ENCODE results near the gene FAM163B. TPM values are rescaled to one million over a fixed set of nuclear protein-coding genes. Genes with fewer than 3 reads are reported as not detected.

FAM163B gene
- total RNA-seq (2.0 TPM), polyA plus RNA-seq (0.27 TPM)
- long read RNA-seq, donor 1: 0 reads
- long read RNA-seq, donor 2: 0 reads
- long read RNA-seq, donor 3, partial matches to known transcripts: 0 of 2 reads
- long read RNA-seq, donor 3, other reads (novel, unspliced or antisense): 0 of 2 reads
- long read RNA-seq, donor 4: 0 reads
- long read RNA-seq, donor 5: 0 reads
- long read RNA-seq, donor 6: 0 reads
- long read RNA-seq, donor 7: 0 reads
- long read RNA-seq, donor 8: 0 reads
- long read RNA-seq, donor 9: 0 reads
- long read RNA-seq, donor 10: 0 reads

GRCh38 chr9:133609311-133610098 is at the start of gene FAM163B:
Gene FAM163B (minus strand): TSS chr9:133609389. CDS start chr9:133580223, 29,166 bp downstream.
- peaks cover 40 to 94% of the 10 kb centered on the region in 2 donors for H3K27me3 ChIP-seq (ENCODE audit: control insufficient read depth in 2 of 2, insufficient read depth in 1 of 2, low read length in 1 of 2)
- no peaks in the 10 kb centered on the region for H3K9me3 ChIP-seq (ENCODE audit: control insufficient read depth in 2 of 2, insufficient read depth in 1 of 2, low read length in 1 of 2)
- H3K27ac ChIP-seq (ENCODE audit: low read depth in 1 of 2, low read length in 1 of 2): no peak within 1 kb of the TSS
- peak within 1 kb of the TSS in 1 of 2 donors; percentile 13 for H3K4me3 ChIP-seq (ENCODE audit: low read length in 2 of 2)
- no peaks in the 10 kb centered on the region for H3K36me3 ChIP-seq (ENCODE audit: control insufficient read depth in 2 of 2, insufficient read depth in 2 of 2, low read length in 1 of 2)
- peak in 7 of 9 donors; percentile 42 to 83 (median 67) for DNase-seq (ENCODE audit: low read depth in 6 of 9, low spot score in 9 of 9)
- H3K4me1 ChIP-seq (ENCODE audit: control insufficient read depth in 2 of 2, insufficient read depth in 2 of 2, low read length in 2 of 2): peaks cover 3 to 25% of the 10 kb centered on the region in 2 donors
- WGBS: 12% methylated on average over 61 of the region's 61 CpGs

GRCh38 chr9:133657120-133657661 is 48.0 kb upstream of the FAM163B start:
- peaks cover 37 to 87% of the 10 kb centered on the region in 2 donors for H3K27me3 ChIP-seq (ENCODE audit: control insufficient read depth in 2 of 2, insufficient read depth in 1 of 2, low read length in 1 of 2)
- H3K4me1 ChIP-seq (ENCODE audit: control insufficient read depth in 2 of 2, insufficient read depth in 2 of 2, low read length in 2 of 2): peaks cover 5 to 57% of the 10 kb centered on the region in 2 donors
- H3K4me3 ChIP-seq (ENCODE audit: low read length in 2 of 2): peak overlapping the region in 1 of 2 donors; percentile 8
- no peaks in the 10 kb centered on the region for H3K36me3 ChIP-seq (ENCODE audit: control insufficient read depth in 2 of 2, insufficient read depth in 2 of 2, low read length in 1 of 2)
- peaks cover 1 to 10% of the 10 kb centered on the region in 2 donors for H3K9me3 ChIP-seq (ENCODE audit: control insufficient read depth in 2 of 2, insufficient read depth in 1 of 2, low read length in 1 of 2)
- H3K27ac ChIP-seq (ENCODE audit: low read depth in 1 of 2, low read length in 1 of 2): no peak overlapping the region
- WGBS: 85% methylated on average over 13 of the region's 13 CpGs
- DNase-seq (ENCODE audit: low read depth in 6 of 9, low spot score in 9 of 9): peak in 2 of 9 donors; percentile 37 to 64

GRCh38 chr9:133656211-133657119 is 47.3 kb upstream of the FAM163B start:
- peak overlapping the region in 1 of 2 donors; percentile 8 for H3K4me3 ChIP-seq (ENCODE audit: low read length in 2 of 2)
- peak in 4 of 9 donors; percentile 28 to 67 (median 39) for DNase-seq (ENCODE audit: low read depth in 6 of 9, low spot score in 9 of 9)
- peaks cover 5 to 56% of the 10 kb centered on the region in 2 donors for H3K4me1 ChIP-seq (ENCODE audit: control insufficient read depth in 2 of 2, insufficient read depth in 2 of 2, low read length in 2 of 2)
- H3K9me3 ChIP-seq (ENCODE audit: control insufficient read depth in 2 of 2, insufficient read depth in 1 of 2, low read length in 1 of 2): peaks cover 1 to 10% of the 10 kb centered on the region in 2 donors
- WGBS: 70% methylated on average over 36 of the region's 36 CpGs
- peak overlapping the region; percentile 26 to 71 for H3K27ac ChIP-seq (ENCODE audit: low read depth in 1 of 2, low read length in 1 of 2)
- H3K27me3 ChIP-seq (ENCODE audit: control insufficient read depth in 2 of 2, insufficient read depth in 1 of 2, low read length in 1 of 2): peaks cover 37 to 86% of the 10 kb centered on the region in 2 donors
- H3K36me3 ChIP-seq (ENCODE audit: control insufficient read depth in 2 of 2, insufficient read depth in 2 of 2, low read length in 1 of 2): no peaks in the 10 kb centered on the region

- peaks cover 5 to 56% of the 10 kb centered on the region in 2 donors for H3K4me1 ChIP-seq (ENCODE audit: control insufficient read depth in 2 of 2, insufficient read depth in 2 of 2, low read length in 2 of 2)
- peaks cover 1 to 10% of the 10 kb centered on the region in 2 donors for H3K9me3 ChIP-seq (ENCODE audit: control insufficient read depth in 2 of 2, insufficient read depth in 1 of 2, low read length in 1 of 2)
- no peaks in the 10 kb centered on the region for H3K36me3 ChIP-seq (ENCODE audit: control insufficient read depth in 2 of 2, insufficient read depth in 2 of 2, low read length in 1 of 2)
- 72% methylated on average over 14 of the region's 14 CpGs for WGBS
- peaks cover 37 to 92% of the 10 kb centered on the region in 2 donors for H3K27me3 ChIP-seq (ENCODE audit: control insufficient read depth in 2 of 2, insufficient read depth in 1 of 2, low read length in 1 of 2)
- no peak overlapping the region for H3K4me3 ChIP-seq (ENCODE audit: low read length in 2 of 2)
- no peak for DNase-seq (ENCODE audit: low read depth in 6 of 9, low spot score in 9 of 9)
- H3K27ac ChIP-seq (ENCODE audit: low read depth in 1 of 2, low read length in 1 of 2): no peak overlapping the region
These were observed 46.5 kb upstream of the FAM163B start for GRCh38 chr9:133655701-133656100.

- Histone ChIP-seq H3K27me3 (ENCODE audit: control insufficient read depth in 2 of 2, insufficient read depth in 1 of 2, low read length in 1 of 2) (peaks cover 37 to 88% of the 10 kb centered on the region in 2 donors), H3K4me1 (ENCODE audit: control insufficient read depth in 2 of 2, insufficient read depth in 2 of 2, low read length in 2 of 2) (peaks cover 5 to 51% of the 10 kb centered on the region in 2 donors), H3K9me3 (ENCODE audit: control insufficient read depth in 2 of 2, insufficient read depth in 1 of 2, low read length in 1 of 2) (peaks cover 1 to 10% of the 10 kb centered on the region in 2 donors), H3K27ac (ENCODE audit: low read depth in 1 of 2, low read length in 1 of 2) (no peak overlapping the region), H3K4me3 (ENCODE audit: low read length in 2 of 2) (no peak overlapping the region), H3K36me3 (ENCODE audit: control insufficient read depth in 2 of 2, insufficient read depth in 2 of 2, low read length in 1 of 2) (no peaks in the 10 kb centered on the region)
- WGBS: 61% methylated on average over 38 of the region's 38 CpGs
- no peak for DNase-seq (ENCODE audit: low read depth in 6 of 9, low spot score in 9 of 9)
These were observed 45.8 kb upstream of the FAM163B start for GRCh38 chr9:133654736-133655657.

GRCh38 chr9:133653638-133654037 is 44.4 kb upstream of the FAM163B start:
- Histone ChIP-seq H3K4me1 (ENCODE audit: control insufficient read depth in 2 of 2, insufficient read depth in 2 of 2, low read length in 2 of 2) (peaks cover 5 to 38% of the 10 kb centered on the region in 2 donors), H3K9me3 (ENCODE audit: control insufficient read depth in 2 of 2, insufficient read depth in 1 of 2, low read length in 1 of 2) (peaks cover 1 to 10% of the 10 kb centered on the region in 2 donors), H3K27me3 (ENCODE audit: control insufficient read depth in 2 of 2, insufficient read depth in 1 of 2, low read length in 1 of 2) (peaks cover 26 to 80% of the 10 kb centered on the region in 2 donors), H3K27ac (ENCODE audit: low read depth in 1 of 2, low read length in 1 of 2) (no peak overlapping the region), H3K36me3 (ENCODE audit: control insufficient read depth in 2 of 2, insufficient read depth in 2 of 2, low read length in 1 of 2) (no peaks in the 10 kb centered on the region), H3K4me3 (ENCODE audit: low read length in 2 of 2) (no peak overlapping the region)
- WGBS: 83% methylated on average over 9 of the region's 9 CpGs
- DNase-seq (ENCODE audit: low read depth in 6 of 9, low spot score in 9 of 9): no peak

- WGBS: 94% methylated on average over 12 of the region's 12 CpGs
- no peak overlapping the region for H3K27ac ChIP-seq (ENCODE audit: low read depth in 1 of 2, low read length in 1 of 2)
- H3K9me3 ChIP-seq (ENCODE audit: control insufficient read depth in 2 of 2, insufficient read depth in 1 of 2, low read length in 1 of 2): peaks cover 0 to 4% of the 10 kb centered on the region in 2 donors
- H3K4me3 ChIP-seq (ENCODE audit: low read length in 2 of 2): no peak overlapping the region
- H3K36me3 ChIP-seq (ENCODE audit: control insufficient read depth in 2 of 2, insufficient read depth in 2 of 2, low read length in 1 of 2): no peaks in the 10 kb centered on the region
- H3K27me3 ChIP-seq (ENCODE audit: control insufficient read depth in 2 of 2, insufficient read depth in 1 of 2, low read length in 1 of 2): peaks cover 0 to 63% of the 10 kb centered on the region in 2 donors
- no peak for DNase-seq (ENCODE audit: low read depth in 6 of 9, low spot score in 9 of 9)
- H3K4me1 ChIP-seq (ENCODE audit: control insufficient read depth in 2 of 2, insufficient read depth in 2 of 2, low read length in 2 of 2): peaks cover 0 to 3% of the 10 kb centered on the region in 2 donors
These were observed 40.8 kb upstream of the FAM163B start for GRCh38 chr9:133650026-133650425.
